Naive thymus-derived CD4-positive, alpha-beta T cell (primary cell): ENCODE measurements around the gene OTOP2. TPM values are rescaled to one million over a fixed set of nuclear protein-coding genes. Genes with fewer than 3 reads are reported as not detected.

Experiments used
- ATAC-seq: fragments of 150-1000 bp; cut with Tn5 transposase; 2 replicates; pipeline ENCODE4 v1.10.0; 2021; ENCODE audit warnings: mild to moderate bottlenecking, moderate library complexity
- CTCF ChIA-PET: fragments of 350-600 bp; sonication (Branson Sonifier 250); formaldehyde crosslinking; loops from one replicate; lab custom pipeline; 2021; ENCODE audit warnings: antibody characterized with exemption; lab: Charles Lee
- POLR2A ChIA-PET: fragments of 350-600 bp; sonication (Branson Sonifier 250); formaldehyde crosslinking; loops from one replicate; lab custom pipeline; 2021; ENCODE audit warnings: antibody characterized with exemption, inconsistent platforms; lab: Charles Lee
- DNase-seq, 9 donors: peaks; one replicate each; pipeline versions ENCODE4 v3.0.0 to v3.0.0-alpha.2; 2020 to 2022; ENCODE audit warnings: mixed read lengths in 1 of 9
- H3K27ac ChIP-seq: one replicate; pipeline ENCODE4 v1.7.0; 2013; ENCODE audit warnings: mild to moderate bottlenecking, low read depth, low read length, moderate library complexity
- H3K27me3 ChIP-seq, 2 donors: one replicate each; pipeline ENCODE4 v1.7.0; 2013; ENCODE audit warnings: low read length in 2 of 2, mild to moderate bottlenecking in 2 of 2, moderate library complexity in 2 of 2; ENCODE audit not compliant: control insufficient read depth in 2 of 2, insufficient read depth in 2 of 2
- H3K36me3 ChIP-seq, 3 experiments: 1 replicate in 2 of 3; 2 replicates in 1 of 3; pipeline ENCODE4 v1.7.0; 2013; ENCODE audit warnings: low read length in 3 of 3, mild to moderate bottlenecking in 3 of 3, moderate library complexity in 1 of 3; ENCODE audit not compliant: insufficient read depth in 3 of 3, control insufficient read depth in 2 of 3
- H3K4me1 ChIP-seq, 2 donors: one replicate each; pipeline ENCODE4 v1.7.0; 2013; ENCODE audit warnings: low read length in 2 of 2, mild to moderate bottlenecking in 2 of 2, moderate library complexity in 1 of 2; ENCODE audit not compliant: control insufficient read depth in 2 of 2, insufficient read depth in 2 of 2
- H3K4me3 ChIP-seq: 2 replicates; pipeline ENCODE4 v1.7.0; 2013; ENCODE audit warnings: mild to moderate bottlenecking, low read length
- H3K9me3 ChIP-seq, 3 experiments: 1 replicate in 2 of 3; 2 replicates in 1 of 3; pipeline ENCODE4 v1.7.0; 2013; ENCODE audit warnings: low read length in 3 of 3; ENCODE audit not compliant: control insufficient read depth in 2 of 3
- H3K27ac Mint-ChIP-seq, 9 donors: one replicate each; pipeline ENCODE4 v1.8.0; 2020 to 2022; ENCODE audit warnings: mixed read lengths in 9 of 9, mild to moderate bottlenecking in 8 of 9, moderate library complexity in 5 of 9, inconsistent platforms in 2 of 9
- H3K27me3 Mint-ChIP-seq, 5 donors: one replicate each; pipeline ENCODE4 v1.8.0; 2021 to 2022; ENCODE audit warnings: mixed read lengths in 5 of 5, mild to moderate bottlenecking in 1 of 5
- H3K36me3 Mint-ChIP-seq, 5 donors: one replicate each; pipeline ENCODE4 v1.8.0; 2020 to 2022; ENCODE audit warnings: mixed read lengths in 5 of 5, mild to moderate bottlenecking in 3 of 5, inconsistent platforms in 1 of 5
- H3K4me1 Mint-ChIP-seq, 7 donors: one replicate each; pipeline ENCODE4 v1.8.0; 2020 to 2022; ENCODE audit warnings: mixed read lengths in 7 of 7, mild to moderate bottlenecking in 3 of 7, inconsistent platforms in 1 of 7
- H3K4me3 Mint-ChIP-seq, 10 donors: one replicate each; pipeline ENCODE4 v1.8.0; 2020 to 2022; ENCODE audit warnings: mild to moderate bottlenecking in 10 of 10, mixed read lengths in 10 of 10, moderate library complexity in 6 of 10, inconsistent platforms in 2 of 10
- H3K9me3 Mint-ChIP-seq, 11 donors: one replicate each; pipeline ENCODE4 v1.8.0; 2020 to 2022; ENCODE audit warnings: mixed read lengths in 11 of 11, mild to moderate bottlenecking in 4 of 11, inconsistent platforms in 1 of 11, moderate library complexity in 1 of 11
- intact Hi-C, 2 donors: fragments of 100-400 bp; cut with micrococcal nuclease; formaldehyde crosslinking; loops; one replicate each; pipeline ENCODE4 v1.15.1; 2023
- polyA plus RNA-seq, 2 donors: library from polyadenylated mRNA; unstranded; fragments of 300-500 nt; fragmentation: Illumina TruSeq; gene quantifications; one replicate each; pipeline ENCODE4 v1.2.3, GENCODE V29; 2021
- total RNA-seq, 6 experiments: library from RNA in 5 of 6; stranded (reverse) in 5 of 6; gene quantifications; 1 replicate in 5 of 6; 2 replicates in 1 of 6; pipeline ENCODE4 v1.2.3 and lab custom pipeline; 2021 to 2026

OTOP2 gene
- total and polyA plus RNA-seq, 7 experiments from 2014 or later = not detected

DNA sequence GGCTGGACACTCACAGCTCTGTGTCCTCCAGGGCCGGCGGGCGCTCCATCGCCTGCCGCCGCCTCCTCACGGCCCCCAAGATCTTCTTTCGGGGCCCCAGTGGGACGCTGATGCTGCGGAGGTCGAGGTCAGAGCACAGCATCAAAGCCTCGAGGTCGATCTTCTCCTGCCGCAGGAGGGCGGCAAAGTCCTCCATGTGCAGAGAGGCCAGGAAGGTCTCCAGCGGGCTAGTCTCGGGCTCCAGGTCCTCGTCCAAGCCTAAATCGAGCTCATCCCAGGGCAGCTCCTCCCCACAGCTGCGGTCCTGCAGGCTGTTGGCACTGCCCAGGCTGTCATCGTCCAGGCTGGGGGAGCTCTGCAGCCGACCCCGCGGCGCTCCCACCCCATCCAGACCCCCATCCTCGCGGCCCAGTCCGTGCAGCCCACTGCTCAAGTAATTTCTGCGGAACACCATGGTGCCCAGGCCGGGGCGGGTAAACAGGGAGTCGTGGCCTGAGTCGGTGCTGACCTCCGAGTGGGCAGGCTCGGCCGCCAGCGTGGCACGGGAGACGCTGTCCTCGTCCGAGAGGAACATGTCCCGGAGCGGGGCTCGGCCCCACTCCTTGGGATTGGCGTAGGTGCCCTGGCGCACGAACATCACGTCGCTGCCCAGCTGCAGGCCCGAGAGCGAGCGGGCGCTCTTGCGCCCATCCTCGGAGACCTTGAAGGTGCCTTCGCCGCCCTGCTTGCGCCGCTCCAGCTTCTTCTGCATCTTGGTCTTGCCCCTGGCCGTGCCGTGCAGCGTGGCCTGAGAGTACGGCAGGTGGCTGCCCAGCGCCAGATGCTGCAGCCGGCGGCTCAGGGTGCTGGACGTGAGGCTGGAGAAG, 4.4 kb upstream of the OTOP2 start:
- no peaks in the 10 kb centered on the region for H3K9me3 Mint-ChIP-seq
- H3K27ac Mint-ChIP-seq = no peak overlapping the region
- H3K36me3 Mint-ChIP-seq = no peaks in the 10 kb centered on the region
- no peak overlapping the region for H3K27ac ChIP-seq
- POLR2A ChIA-PET = no interaction called here
- H3K27me3 ChIP-seq = peaks cover 0 to 6% of the 10 kb centered on the region in 2 donors
- ATAC-seq (no peak), DNase-seq (no peak)
- no peak overlapping the region for H3K4me3 ChIP-seq
- H3K4me3 Mint-ChIP-seq = no peak overlapping the region
- CTCF ChIA-PET = interaction anchor here (0.7 to 0.9 kb wide), 2 partner anchors 38 to 42 kb away, joined by 3 to 5 read pairs; no protein-coding TSS in a partner anchor
- H3K9me3 ChIP-seq = no peaks in the 10 kb centered on the region
- H3K36me3 ChIP-seq = no peaks in the 10 kb centered on the region
- intact Hi-C loops = no loop called here
- peaks cover 3 to 12% of the 10 kb centered on the region in 2 donors for H3K4me1 ChIP-seq
- peaks cover 14 to 40% (median 24%) of the 10 kb centered on the region in 5 donors for H3K27me3 Mint-ChIP-seq
- H3K4me1 Mint-ChIP-seq = peaks cover 2 to 19% (median 6%) of the 10 kb centered on the region in 7 donors

DNA sequence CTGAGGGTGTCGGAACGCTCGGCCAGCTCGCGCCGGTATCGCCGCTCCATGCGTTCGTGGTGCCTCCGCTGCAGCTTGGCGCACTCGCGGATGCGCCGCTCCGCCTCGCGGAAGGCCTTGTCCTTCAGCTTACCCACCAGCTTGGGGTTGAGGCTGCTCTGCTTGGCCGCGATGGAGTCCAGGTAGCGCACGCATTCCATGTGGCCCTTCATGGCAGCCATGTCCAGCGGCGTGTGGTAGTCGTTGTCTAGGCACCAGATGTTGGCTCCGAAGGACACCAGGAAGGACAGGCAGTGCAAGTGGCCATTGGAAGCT, 3.8 kb upstream of the OTOP2 start:
- CTCF ChIA-PET = no interaction called here
- ATAC-seq (no peak), DNase-seq (no peak)
- H3K4me3 ChIP-seq = no peak overlapping the region
- Mint-ChIP-seq H3K27me3 (peaks cover 19 to 46% (median 29%) of the 10 kb centered on the region in 5 donors), H3K4me3 (no peak overlapping the region), H3K9me3 (no peaks in the 10 kb centered on the region), H3K27ac (no peak overlapping the region), H3K36me3 (no peaks in the 10 kb centered on the region), H3K4me1 (peaks cover 2 to 21% (median 6%) of the 10 kb centered on the region in 7 donors)
- H3K9me3 ChIP-seq = no peaks in the 10 kb centered on the region
- POLR2A ChIA-PET = no interaction called here
- peaks cover 0 to 10% of the 10 kb centered on the region in 2 donors for H3K27me3 ChIP-seq
- H3K36me3 ChIP-seq = no peaks in the 10 kb centered on the region
- intact Hi-C loops = no loop called here
- H3K4me1 ChIP-seq = peaks cover 3 to 12% of the 10 kb centered on the region in 2 donors
- no peak overlapping the region for H3K27ac ChIP-seq

DNA sequence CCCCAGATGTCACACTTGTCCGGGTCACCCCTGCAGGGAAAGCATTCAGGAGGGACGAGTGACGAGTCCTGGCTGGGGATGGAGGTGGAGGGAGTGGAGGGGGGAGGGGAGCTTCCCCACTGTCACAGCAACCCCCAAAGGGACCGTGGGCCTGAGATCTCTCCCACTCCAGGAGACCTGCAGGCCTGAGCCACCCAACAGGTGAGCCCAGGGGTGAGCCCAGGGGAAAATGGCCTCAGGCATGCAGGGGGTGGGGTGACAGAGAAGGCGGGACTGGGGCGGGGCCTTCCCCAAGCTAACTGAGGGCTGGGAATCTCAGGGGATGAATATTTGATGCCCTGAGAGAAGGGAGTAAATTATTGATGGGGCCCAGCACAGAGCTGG, 3.4 kb upstream of the OTOP2 start:
- no peak overlapping the region for H3K4me3 Mint-ChIP-seq
- H3K27me3 ChIP-seq = peaks cover 0 to 11% of the 10 kb centered on the region in 2 donors
- H3K4me3 ChIP-seq = no peak overlapping the region
- H3K4me1 Mint-ChIP-seq = peaks cover 2 to 21% (median 6%) of the 10 kb centered on the region in 7 donors
- peaks cover 23 to 49% (median 33%) of the 10 kb centered on the region in 5 donors for H3K27me3 Mint-ChIP-seq
- H3K36me3 ChIP-seq = no peaks in the 10 kb centered on the region
- DNase-seq (no peak), ATAC-seq (no peak)
- no peak overlapping the region for H3K27ac Mint-ChIP-seq
- no peaks in the 10 kb centered on the region for H3K9me3 ChIP-seq
- H3K4me1 ChIP-seq = peaks cover 3 to 12% of the 10 kb centered on the region in 2 donors
- ChIA-PET POLR2A (no interaction called here), CTCF (no interaction called here)
- no peak overlapping the region for H3K27ac ChIP-seq
- intact Hi-C loops = no loop called here
- H3K9me3 Mint-ChIP-seq = no peaks in the 10 kb centered on the region
- H3K36me3 Mint-ChIP-seq = no peaks in the 10 kb centered on the region

DNA sequence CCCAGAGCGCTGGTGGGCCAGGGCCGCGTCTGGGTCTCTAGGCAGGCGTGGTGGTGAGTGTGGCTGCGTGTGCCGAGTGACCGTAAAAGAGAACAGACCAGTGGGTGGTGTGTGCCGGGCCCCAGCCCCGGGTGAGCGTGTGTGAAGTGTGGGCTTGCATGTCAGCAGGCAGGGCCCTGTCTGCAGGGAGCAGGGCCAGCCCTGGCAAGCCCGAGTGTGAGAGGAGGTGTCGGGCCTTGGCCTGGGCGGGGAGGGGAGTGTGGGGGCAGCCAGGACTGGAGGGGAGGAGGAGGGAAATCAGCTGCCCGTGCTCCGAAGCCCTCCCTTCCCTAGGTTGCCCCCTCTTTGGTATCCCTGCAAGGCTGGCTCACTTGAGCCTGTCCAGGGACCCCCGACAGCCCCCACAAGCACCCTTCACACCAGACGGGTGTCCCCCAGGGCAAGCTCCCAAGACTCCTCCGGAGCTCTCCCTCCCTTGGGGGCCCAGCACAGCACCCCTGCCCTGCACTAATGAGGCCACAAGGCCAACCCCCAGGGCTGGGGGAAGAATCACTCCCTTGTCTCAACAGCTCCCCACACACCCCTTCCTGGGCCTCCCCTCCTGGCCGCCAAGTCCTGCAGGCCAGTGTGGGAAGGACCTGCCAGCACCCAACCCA, 2.9 kb upstream of the OTOP2 start:
- no peak overlapping the region for H3K4me3 Mint-ChIP-seq

DNA sequence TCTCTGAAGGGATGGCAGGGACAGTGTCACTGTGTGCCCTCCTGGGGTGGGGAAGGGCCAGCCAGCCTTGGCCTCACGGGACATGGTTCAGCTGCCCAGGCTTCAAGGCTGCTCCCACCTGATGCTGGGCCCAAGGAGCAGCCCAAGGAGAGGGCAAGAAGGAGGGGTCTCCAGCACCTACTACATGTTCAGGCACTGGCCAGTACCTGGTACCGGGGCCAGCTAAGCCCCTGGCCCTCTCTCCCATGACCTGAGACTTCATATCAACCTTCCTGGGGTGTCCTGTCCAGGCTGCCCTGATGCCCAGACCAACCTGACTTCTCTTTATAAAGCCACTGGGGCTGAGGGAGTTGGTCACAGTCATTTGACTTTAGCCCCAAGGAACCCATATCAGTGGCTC, 2.3 kb upstream of the OTOP2 start:
- intact Hi-C loops = no loop called here
- POLR2A ChIA-PET = no interaction called here
- H3K27ac Mint-ChIP-seq = no peak overlapping the region
- peaks cover 0 to 3% (median 0%) of the 10 kb centered on the region in 5 donors for H3K36me3 Mint-ChIP-seq
- Histone ChIP-seq H3K27ac (no peak overlapping the region), H3K4me3 (no peak overlapping the region), H3K36me3 (no peaks in the 10 kb centered on the region), H3K27me3 (peaks cover 0 to 11% of the 10 kb centered on the region in 2 donors), H3K4me1 (peaks cover 3 to 12% of the 10 kb centered on the region in 2 donors), H3K9me3 (no peaks in the 10 kb centered on the region)
- no peak overlapping the region for H3K4me3 Mint-ChIP-seq
- ATAC-seq (no peak), DNase-seq (no peak)
- CTCF ChIA-PET = interaction anchor here (1.3 kb wide), 1 partner anchor 36 kb away, joined by 3 read pairs; no protein-coding TSS in a partner anchor
- H3K27me3 Mint-ChIP-seq = peaks cover 31 to 58% (median 36%) of the 10 kb centered on the region in 5 donors
- H3K4me1 Mint-ChIP-seq = peaks cover 2 to 21% (median 6%) of the 10 kb centered on the region in 7 donors
- H3K9me3 Mint-ChIP-seq = no peaks in the 10 kb centered on the region

More for the DNA sequence above, 2.9 kb upstream of the OTOP2 start:
- Histone ChIP-seq H3K4me1 (peaks cover 3 to 12% of the 10 kb centered on the region in 2 donors), H3K9me3 (no peaks in the 10 kb centered on the region), H3K27me3 (peaks cover 0 to 11% of the 10 kb centered on the region in 2 donors), H3K4me3 (no peak overlapping the region), H3K36me3 (no peaks in the 10 kb centered on the region), H3K27ac (no peak overlapping the region)
- ATAC-seq (no peak), DNase-seq (no peak)
- Mint-ChIP-seq H3K27ac (no peak overlapping the region), H3K9me3 (no peaks in the 10 kb centered on the region), H3K27me3 (peaks cover 28 to 52% (median 33%) of the 10 kb centered on the region in 5 donors), H3K36me3 (peaks cover 0 to 1% (median 0%) of the 10 kb centered on the region in 5 donors), H3K4me1 (peaks cover 2 to 21% (median 6%) of the 10 kb centered on the region in 7 donors)
- POLR2A ChIA-PET = no interaction called here
- intact Hi-C loops = no loop called here
- CTCF ChIA-PET = interaction anchor here (1.3 kb wide), 1 partner anchor 37 kb away, joined by 3 read pairs; no protein-coding TSS in a partner anchor

DNA sequence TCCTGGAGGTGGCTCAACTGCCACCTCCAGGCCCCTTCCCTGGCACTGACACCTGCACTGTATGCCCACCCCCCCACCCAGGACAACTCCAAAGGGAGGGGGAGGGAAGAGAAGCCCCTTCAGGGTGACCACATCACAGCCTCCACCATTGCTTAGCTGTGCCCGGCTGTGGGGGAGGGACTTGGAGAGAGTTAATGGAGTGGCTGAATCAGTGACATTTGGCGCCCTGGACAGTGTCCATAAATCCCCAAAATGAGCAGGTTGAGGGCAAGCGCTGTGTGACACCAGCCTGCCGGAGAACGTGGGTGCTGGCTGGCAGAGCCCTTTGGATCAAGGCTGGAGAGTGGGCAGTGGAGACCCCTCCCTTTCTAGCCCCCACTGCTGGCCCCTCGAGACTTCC, 1.9 kb upstream of the OTOP2 start:
- peaks cover 3 to 12% of the 10 kb centered on the region in 2 donors for H3K4me1 ChIP-seq
- Mint-ChIP-seq H3K27ac (no peak overlapping the region), H3K27me3 (peaks cover 30 to 62% (median 34%) of the 10 kb centered on the region in 5 donors), H3K4me1 (peaks cover 2 to 21% (median 6%) of the 10 kb centered on the region in 7 donors), H3K4me3 (peak overlapping the region in 5 of 10 donors; percentile 55 to 76 (median 62)), H3K36me3 (peaks cover 0 to 3% (median 0%) of the 10 kb centered on the region in 5 donors), H3K9me3 (no peaks in the 10 kb centered on the region)
- no peak overlapping the region for H3K4me3 ChIP-seq
- H3K27me3 ChIP-seq = peaks cover 0 to 11% of the 10 kb centered on the region in 2 donors
- H3K27ac ChIP-seq = no peak overlapping the region
- ChIA-PET CTCF (interaction anchor here (1.1 to 1.3 kb wide), 2 partner anchors 36 to 279 kb away, joined by 3 read pairs; no protein-coding TSS in a partner anchor), POLR2A (no interaction called here)
- ATAC-seq (no peak), DNase-seq (no peak)
- no peaks in the 10 kb centered on the region for H3K36me3 ChIP-seq
- intact Hi-C loops = no loop called here
- no peaks in the 10 kb centered on the region for H3K9me3 ChIP-seq
